ENCODE measurements around the gene CD48.

The CD48 gene

GRCh38 chr1:160630523-160631451, 80.8 kb downstream of the CD48 start:
- Histone ChIP-seq H3K36me3 (replicated peaks) (no peaks in the 10 kb centered on the region), H3K4me1 (peaks cover 11% of the 10 kb centered on the region), H3K27me3 (ENCODE audit: low read depth) (no peaks in the 10 kb centered on the region), H3K4me3 (no peak overlapping the region), H3K9me3 (no peaks in the 10 kb centered on the region)
- in situ Hi-C loops (cut with MboI; ENCODE audit: low sequenced_read_pairs): no loop called here
- DNase-seq (ENCODE audit: low spot score in 2 of 2): peak in 1 of 2 experiments; percentile 11

DNA sequence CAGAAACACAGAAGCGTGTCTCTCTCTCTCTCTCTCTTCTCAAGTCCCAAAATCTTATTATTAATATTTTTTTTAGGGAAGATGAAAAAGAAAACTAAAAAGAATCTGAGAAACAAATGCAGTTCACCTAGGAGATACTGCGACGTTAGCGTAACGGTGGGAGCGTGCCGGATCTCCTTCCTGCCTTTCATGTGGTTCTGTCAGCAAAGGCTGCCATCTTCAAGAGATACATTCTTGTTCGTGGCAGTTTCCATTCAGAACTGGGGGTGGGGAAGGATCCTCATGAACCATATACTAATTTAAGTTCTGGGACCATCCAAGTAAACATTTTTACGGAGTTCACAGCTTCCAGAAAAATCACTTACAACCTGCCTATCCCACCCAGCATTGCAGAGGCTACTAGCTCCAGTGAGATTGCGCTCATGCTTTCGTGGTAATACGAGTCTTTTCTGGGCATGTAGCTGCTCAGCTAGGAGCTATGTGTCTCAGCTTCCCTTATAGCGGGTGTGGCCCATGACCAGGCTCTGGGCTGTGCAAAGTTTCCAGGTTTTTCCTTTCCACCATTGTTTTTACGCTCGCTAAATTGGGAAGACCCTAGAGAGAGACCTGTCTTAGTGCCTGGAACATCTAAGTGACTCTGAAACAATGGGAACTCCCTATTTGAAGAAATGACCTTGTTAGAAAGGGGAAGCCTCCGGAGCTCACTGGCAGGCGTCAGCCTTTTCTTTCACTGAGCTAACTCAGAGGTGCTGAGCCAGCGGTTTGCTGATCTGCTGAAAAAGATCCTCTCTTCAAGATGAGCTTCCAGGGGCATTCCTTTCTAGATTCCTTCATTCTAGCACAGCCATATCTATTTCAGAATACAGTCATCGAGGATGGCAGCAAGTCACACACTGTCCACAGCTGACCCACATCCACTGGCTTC, 82.1 kb downstream of the CD48 start:
- in situ Hi-C loops (cut with MboI; ENCODE audit: low sequenced_read_pairs): no loop called here
- DNase-seq (ENCODE audit: low spot score in 2 of 2): no peak
- H3K4me3 ChIP-seq: no peak overlapping the region

DNA sequence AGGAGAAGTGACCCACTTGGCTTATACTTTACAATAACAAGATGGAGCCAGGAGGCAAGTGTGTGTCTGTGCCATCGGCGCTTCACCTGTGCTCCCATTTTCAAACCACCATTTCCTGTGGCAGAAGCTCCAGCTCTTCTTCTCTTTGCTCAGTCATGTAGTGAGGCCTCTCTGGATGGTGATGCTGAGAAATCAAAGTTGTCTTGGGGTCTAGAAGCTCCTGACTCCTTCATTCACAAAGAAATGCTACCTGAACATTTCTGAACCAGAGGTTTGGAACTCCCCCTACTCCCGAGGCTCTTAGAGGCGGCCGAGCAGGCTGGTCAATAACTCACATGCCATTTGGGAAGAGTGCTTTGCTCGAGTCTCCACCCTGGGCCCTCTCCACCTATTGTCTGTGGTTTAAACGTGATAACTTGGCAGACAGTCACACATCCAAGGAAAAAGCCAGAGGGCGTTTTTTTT, 82.8 kb downstream of the CD48 start:
- DNase-seq (ENCODE audit: low spot score in 2 of 2): no peak
- in situ Hi-C loops (cut with MboI; ENCODE audit: low sequenced_read_pairs): no loop called here
- H3K9me3 ChIP-seq: no peaks in the 10 kb centered on the region
- no peaks in the 10 kb centered on the region for H3K36me3 ChIP-seq (replicated peaks)
- no peak overlapping the region for H3K4me3 ChIP-seq
- no peaks in the 10 kb centered on the region for H3K27me3 ChIP-seq (ENCODE audit: low read depth)
- peaks cover 20% of the 10 kb centered on the region for H3K4me1 ChIP-seq

More for the DNA sequence above, 82.1 kb downstream of the CD48 start:
- Histone ChIP-seq H3K4me1 (peaks cover 14% of the 10 kb centered on the region), H3K36me3 (replicated peaks) (no peaks in the 10 kb centered on the region), H3K27me3 (ENCODE audit: low read depth) (no peaks in the 10 kb centered on the region), H3K9me3 (no peaks in the 10 kb centered on the region)
